ENCODE data around the gene CDKAL1.
"Not testable (repeated sequence)": the region's sequence is repeated elsewhere in the genome, so short reads cannot be mapped to it uniquely, and the experiment has no call there.

The CDKAL1 gene

GRCh38 chr6:21222656-21223055, 688.4 kb downstream of the CDKAL1 start:
- no peak for DNase-seq (ENCODE audit: low read depth in 1 of 2, low spot score in 1 of 2)

GRCh38 chr6:21225912-21226311, 691.7 kb downstream of the CDKAL1 start:
- no peak for DNase-seq (ENCODE audit: low read depth in 1 of 2, low spot score in 1 of 2)

GRCh38 chr6:21227486-21227885, 693.2 kb downstream of the CDKAL1 start:
- no peak for DNase-seq (ENCODE audit: low read depth in 1 of 2, low spot score in 1 of 2)

GRCh38 chr6:21228411-21228810, 694.2 kb downstream of the CDKAL1 start:
- no peak for DNase-seq (ENCODE audit: low read depth in 1 of 2, low spot score in 1 of 2)

GRCh38 chr6:21228876-21229460, 694.7 kb downstream of the CDKAL1 start:
- DNase-seq (ENCODE audit: low read depth in 1 of 2, low spot score in 1 of 2): no peak

GRCh38 chr6:21230536-21230935, 696.3 kb downstream of the CDKAL1 start:
- no peak for DNase-seq (ENCODE audit: low read depth in 1 of 2, low spot score in 1 of 2)

- DNase-seq (ENCODE audit: low read depth in 1 of 2, low spot score in 1 of 2): no peak
These were observed 700.9 kb downstream of the CDKAL1 start for GRCh38 chr6:21235162-21235561.

GRCh38 chr6:21238208-21238607, 704.0 kb downstream of the CDKAL1 start:
- DNase-seq (ENCODE audit: low read depth in 1 of 2, low spot score in 1 of 2): no peak

GRCh38 chr6:21240709-21241108, 706.5 kb downstream of the CDKAL1 start:
- DNase-seq (ENCODE audit: low read depth in 1 of 2, low spot score in 1 of 2): no peak

- no peak for DNase-seq (ENCODE audit: low read depth in 1 of 2, low spot score in 1 of 2)
These were observed 707.2 kb downstream of the CDKAL1 start for GRCh38 chr6:21241231-21242130.

- DNase-seq (ENCODE audit: low read depth in 1 of 2, low spot score in 1 of 2): no peak
These were observed 710.7 kb downstream of the CDKAL1 start for GRCh38 chr6:21244897-21245470.

GRCh38 chr6:21245488-21245887, 711.2 kb downstream of the CDKAL1 start:
- DNase-seq (ENCODE audit: low read depth in 1 of 2, low spot score in 1 of 2): no peak

- no peak for DNase-seq (ENCODE audit: low read depth in 1 of 2, low spot score in 1 of 2)
These were observed 711.8 kb downstream of the CDKAL1 start for GRCh38 chr6:21246075-21246474.

GRCh38 chr6:21254460-21254859, 720.2 kb downstream of the CDKAL1 start:
- not testable (repeated sequence) for DNase-seq (ENCODE audit: low read depth in 1 of 2, low spot score in 1 of 2)

- DNase-seq (ENCODE audit: low read depth in 1 of 2, low spot score in 1 of 2): no peak
These were observed 721.9 kb downstream of the CDKAL1 start for GRCh38 chr6:21256197-21256596.

- DNase-seq (ENCODE audit: low read depth in 1 of 2, low spot score in 1 of 2): no peak
These were observed 722.9 kb downstream of the CDKAL1 start for GRCh38 chr6:21257125-21257524.

- DNase-seq (ENCODE audit: low read depth in 1 of 2, low spot score in 1 of 2): no peak
These were observed 724.4 kb downstream of the CDKAL1 start for GRCh38 chr6:21258665-21259064.

- DNase-seq (ENCODE audit: low read depth in 1 of 2, low spot score in 1 of 2): no peak
These were observed 725.4 kb downstream of the CDKAL1 start for GRCh38 chr6:21259660-21260059.

GRCh38 chr6:21262504-21262903, 728.2 kb downstream of the CDKAL1 start:
- DNase-seq (ENCODE audit: low read depth in 1 of 2, low spot score in 1 of 2): no peak

GRCh38 chr6:21263531-21264287, 729.5 kb downstream of the CDKAL1 start:
- DNase-seq (ENCODE audit: low read depth in 1 of 2, low spot score in 1 of 2): no peak

GRCh38 chr6:21264288-21265033, 730.2 kb downstream of the CDKAL1 start:
- no peak for DNase-seq (ENCODE audit: low read depth in 1 of 2, low spot score in 1 of 2)
